Measurements from ENCODE around the gene ZNF276.
"Not testable (repeated sequence)": the region's sequence is repeated elsewhere in the genome, so short reads cannot be mapped to it uniquely, and the experiment has no call there.

DNA sequence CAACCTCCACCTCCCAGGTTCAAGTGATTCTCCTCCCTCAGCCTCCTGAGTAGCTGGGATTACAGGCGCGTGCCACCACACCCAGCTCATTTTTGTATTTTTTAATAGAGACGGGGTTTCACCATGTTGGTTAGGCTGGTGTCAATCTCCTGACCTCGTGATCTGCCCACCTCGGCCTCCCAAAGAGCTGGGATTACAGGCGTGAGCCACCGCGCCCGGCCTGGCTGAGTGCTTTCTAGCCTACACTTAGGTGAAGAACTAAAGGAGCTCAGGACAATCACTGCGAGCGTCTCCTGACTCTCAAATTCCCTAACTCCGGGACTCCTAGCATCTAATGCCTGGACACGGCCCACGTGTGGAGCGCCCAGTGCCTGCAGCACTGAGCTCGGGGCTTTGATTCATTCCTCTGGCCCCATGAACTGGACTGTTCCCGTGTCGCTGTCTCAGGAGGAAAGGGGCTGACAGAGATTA lies 21.7 kb upstream of the ZNF276 start:
- TF ChIP-seq, protein P1, sequence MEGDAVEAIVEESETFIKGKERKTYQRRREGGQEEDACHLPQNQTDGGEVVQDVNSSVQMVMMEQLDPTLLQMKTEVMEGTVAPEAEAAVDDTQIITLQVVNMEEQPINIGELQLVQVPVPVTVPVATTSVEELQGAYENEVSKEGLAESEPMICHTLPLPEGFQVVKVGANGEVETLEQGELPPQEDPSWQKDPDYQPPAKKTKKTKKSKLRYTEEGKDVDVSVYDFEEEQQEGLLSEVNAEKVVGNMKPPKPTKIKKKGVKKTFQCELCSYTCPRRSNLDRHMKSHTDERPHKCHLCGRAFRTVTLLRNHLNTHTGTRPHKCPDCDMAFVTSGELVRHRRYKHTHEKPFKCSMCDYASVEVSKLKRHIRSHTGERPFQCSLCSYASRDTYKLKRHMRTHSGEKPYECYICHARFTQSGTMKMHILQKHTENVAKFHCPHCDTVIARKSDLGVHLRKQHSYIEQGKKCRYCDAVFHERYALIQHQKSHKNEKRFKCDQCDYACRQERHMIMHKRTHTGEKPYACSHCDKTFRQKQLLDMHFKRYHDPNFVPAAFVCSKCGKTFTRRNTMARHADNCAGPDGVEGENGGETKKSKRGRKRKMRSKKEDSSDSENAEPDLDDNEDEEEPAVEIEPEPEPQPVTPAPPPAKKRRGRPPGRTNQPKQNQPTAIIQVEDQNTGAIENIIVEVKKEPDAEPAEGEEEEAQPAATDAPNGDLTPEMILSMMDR (conservative IDR thresholded peaks at IDR 0.05; ENCODE audit: low read depth, low read length): not testable (repeated sequence)
- TF ChIP-seq EZH2 (IDR thresholded peaks at IDR 0.05; ENCODE audit: borderline replicate concordance, low read depth, low read length, poor library complexity, severe bottlenecking): not testable (repeated sequence)
